Mammary epithelial cell (primary cell): ENCODE results near the gene KIAA1671.

Source experiments
- EZH2 ChIP-seq: IDR thresholded peaks from 2 replicates; pipeline ENCODE4 v1.6.1; 2012; ENCODE audit warnings: low read length, inconsistent platforms, borderline replicate concordance
- TF ChIP-seq, protein P1 (sequence below), 2 donors: IDR thresholded peaks in 1 of 2; conservative IDR thresholded peaks in 1 of 2; 2 replicates each; pipeline ENCODE4 v1.5.1; 2011 to 2012; ENCODE audit warnings: inconsistent platforms in 2 of 2, low read length in 2 of 2, mild to moderate bottlenecking in 2 of 2, control low read depth in 1 of 2, low read depth in 1 of 2; ENCODE audit not compliant: insufficient read depth in 1 of 2; ENCODE audit errors: extremely low read depth in 1 of 2

DNA sequence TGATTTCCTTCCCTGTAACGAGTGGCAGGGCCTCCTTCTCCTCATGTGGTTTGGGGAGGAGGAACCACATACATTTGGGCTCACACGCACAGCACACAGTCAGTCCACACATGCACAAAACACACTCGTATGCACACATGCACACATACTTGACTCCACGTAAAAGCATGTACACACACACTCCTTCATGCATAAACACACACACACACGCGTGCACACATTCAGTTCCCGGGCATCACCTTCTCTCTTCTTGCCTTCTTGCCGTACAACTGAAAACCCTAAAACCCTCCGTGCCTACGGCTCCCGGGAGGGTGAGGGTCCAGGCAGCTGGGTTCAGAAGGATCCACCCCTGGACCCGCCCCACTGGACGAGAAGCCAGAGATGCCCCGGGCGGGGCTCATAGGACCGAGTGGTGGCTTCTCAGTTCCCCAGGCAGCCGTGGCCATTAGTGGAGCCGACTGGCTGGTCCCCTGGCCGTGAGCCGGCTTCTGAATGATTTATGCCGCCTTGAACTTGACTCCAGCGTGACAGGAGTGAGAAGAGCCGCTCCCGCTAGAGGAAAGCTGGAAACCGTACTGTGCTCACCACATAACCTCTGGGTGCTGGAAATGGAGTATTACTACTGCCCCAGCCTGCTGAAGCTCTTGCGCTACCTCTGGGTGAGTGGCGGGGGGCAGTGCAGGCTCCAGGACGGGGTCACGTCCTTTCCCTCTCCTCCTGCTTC lies 117.4 kb downstream of the KIAA1671 start:
- TF ChIP-seq, protein P1, sequence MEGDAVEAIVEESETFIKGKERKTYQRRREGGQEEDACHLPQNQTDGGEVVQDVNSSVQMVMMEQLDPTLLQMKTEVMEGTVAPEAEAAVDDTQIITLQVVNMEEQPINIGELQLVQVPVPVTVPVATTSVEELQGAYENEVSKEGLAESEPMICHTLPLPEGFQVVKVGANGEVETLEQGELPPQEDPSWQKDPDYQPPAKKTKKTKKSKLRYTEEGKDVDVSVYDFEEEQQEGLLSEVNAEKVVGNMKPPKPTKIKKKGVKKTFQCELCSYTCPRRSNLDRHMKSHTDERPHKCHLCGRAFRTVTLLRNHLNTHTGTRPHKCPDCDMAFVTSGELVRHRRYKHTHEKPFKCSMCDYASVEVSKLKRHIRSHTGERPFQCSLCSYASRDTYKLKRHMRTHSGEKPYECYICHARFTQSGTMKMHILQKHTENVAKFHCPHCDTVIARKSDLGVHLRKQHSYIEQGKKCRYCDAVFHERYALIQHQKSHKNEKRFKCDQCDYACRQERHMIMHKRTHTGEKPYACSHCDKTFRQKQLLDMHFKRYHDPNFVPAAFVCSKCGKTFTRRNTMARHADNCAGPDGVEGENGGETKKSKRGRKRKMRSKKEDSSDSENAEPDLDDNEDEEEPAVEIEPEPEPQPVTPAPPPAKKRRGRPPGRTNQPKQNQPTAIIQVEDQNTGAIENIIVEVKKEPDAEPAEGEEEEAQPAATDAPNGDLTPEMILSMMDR (conservative IDR thresholded peaks at IDR 0.05 in 1 of 2, IDR thresholded peaks at IDR 0.05 in 1 of 2; ENCODE audit: extremely low read depth in 1 of 2, insufficient read depth in 1 of 2, low read depth in 1 of 2, low read length in 2 of 2): no peak
- TF ChIP-seq EZH2: no peak
